ENCODE data around the gene KLHL40.

The KLHL40 gene

DNA sequence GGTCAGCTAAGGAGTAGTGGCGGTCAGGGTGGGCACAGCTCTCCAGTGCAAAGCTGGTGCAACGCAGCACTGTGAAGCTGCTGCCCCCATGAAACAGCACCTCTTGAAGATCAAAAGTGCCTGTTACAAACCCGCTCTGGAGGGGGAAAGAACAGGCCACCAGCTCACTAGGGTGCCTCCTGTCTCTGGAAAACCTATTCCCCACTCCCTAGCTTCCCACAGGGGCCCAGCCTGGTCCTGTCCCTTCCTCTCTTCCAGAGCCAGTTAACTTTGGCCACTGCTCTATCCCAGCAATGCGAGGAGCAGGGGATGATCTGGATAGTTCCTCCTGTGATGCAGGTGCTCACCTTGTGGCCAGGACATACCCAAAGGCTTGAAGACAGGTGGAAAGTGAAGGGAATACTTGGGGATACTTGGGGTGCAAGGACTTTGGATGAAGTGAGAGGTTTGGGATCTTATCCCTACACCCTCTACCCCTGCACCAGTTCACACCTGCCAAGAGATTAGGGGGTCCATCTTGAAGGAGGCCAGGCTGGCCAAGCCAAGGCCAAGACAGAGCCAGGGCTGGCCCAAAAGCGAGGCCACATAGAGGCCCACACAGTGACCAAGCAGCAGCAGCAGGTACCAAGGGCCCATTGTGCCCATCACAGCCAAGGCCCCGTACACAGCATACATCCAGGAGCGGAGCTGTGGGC is 13.0 kb downstream of the KLHL40 start:
- H3K27ac ChIP-seq: no peak overlapping the region
- DNase-seq: no peak
- H3K4me3 ChIP-seq (ENCODE audit: low read depth, low read length): no peak overlapping the region
- in situ Hi-C loops (cut with HindIII; ENCODE audit: low pct_ligation_motif_present, low sequenced_read_pairs): no loop called here
- H3K27me3 ChIP-seq (replicated peaks): peaks cover 3% of the 10 kb centered on the region
- no peak for TF ChIP-seq CTCF (IDR thresholded peaks at IDR 0.05; ENCODE audit: low read depth, low read length, missing control alignments)
- H3K36me3 ChIP-seq (replicated peaks): no peaks in the 10 kb centered on the region

DNA sequence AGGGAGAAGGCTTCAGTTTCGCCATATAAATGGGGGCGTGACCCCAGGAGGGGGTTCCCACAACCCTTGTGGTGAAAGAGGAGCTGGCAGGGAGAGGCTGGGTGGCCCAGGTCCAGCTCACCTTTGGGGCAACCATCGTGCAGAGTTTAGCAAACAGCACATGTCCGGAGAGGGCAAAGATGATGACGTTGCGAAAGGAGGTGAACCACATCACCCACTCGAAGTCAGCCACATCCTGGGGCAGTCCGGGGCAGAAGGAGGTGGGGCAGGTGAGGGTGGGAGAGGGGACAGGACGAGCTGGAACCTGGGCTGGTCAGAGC is 13.5 kb downstream of the KLHL40 start:
- Histone ChIP-seq H3K27me3 (replicated peaks) (peaks cover 3% of the 10 kb centered on the region), H3K27ac (no peak overlapping the region), H3K4me3 (ENCODE audit: low read depth, low read length) (no peak overlapping the region), H3K36me3 (replicated peaks) (no peaks in the 10 kb centered on the region)
- in situ Hi-C loops (cut with HindIII; ENCODE audit: low pct_ligation_motif_present, low sequenced_read_pairs): no loop called here
- DNase-seq: no peak
- no peak for TF ChIP-seq CTCF (IDR thresholded peaks at IDR 0.05; ENCODE audit: low read depth, low read length, missing control alignments)

DNA sequence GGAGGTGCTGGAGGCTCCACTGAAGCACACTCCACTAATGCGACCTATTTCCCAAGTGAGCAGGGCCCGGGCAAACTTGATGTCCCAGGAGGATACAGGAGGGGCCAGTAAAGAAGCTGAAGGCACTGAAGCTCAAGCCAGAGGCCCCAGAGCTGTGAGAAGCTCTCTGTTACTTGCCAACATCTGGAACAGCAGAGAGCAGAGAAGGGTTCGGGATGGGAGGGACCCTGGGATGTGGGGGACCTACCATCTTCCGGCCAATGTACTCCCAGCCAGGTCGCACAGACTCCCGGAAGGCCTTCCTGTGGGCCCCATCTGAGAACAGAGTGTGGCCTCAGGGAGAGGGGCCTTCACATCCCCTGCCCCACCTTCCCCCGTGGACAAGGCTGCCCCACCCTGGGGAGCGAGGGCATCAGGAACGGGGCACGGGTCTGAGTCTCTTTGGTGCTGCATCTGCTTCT is 14.2 kb downstream of the KLHL40 start:
- no peak for TF ChIP-seq CTCF (IDR thresholded peaks at IDR 0.05; ENCODE audit: low read depth, low read length, missing control alignments)
- DNase-seq: no peak
- no peaks in the 10 kb centered on the region for H3K36me3 ChIP-seq (replicated peaks)
- in situ Hi-C loops (cut with HindIII; ENCODE audit: low pct_ligation_motif_present, low sequenced_read_pairs): no loop called here
- H3K27ac ChIP-seq: no peak overlapping the region
- H3K27me3 ChIP-seq (replicated peaks): peaks cover 3% of the 10 kb centered on the region
- no peak overlapping the region for H3K4me3 ChIP-seq (ENCODE audit: low read depth, low read length)

- H3K27me3 ChIP-seq (replicated peaks): peaks cover 3% of the 10 kb centered on the region
- no peak for TF ChIP-seq CTCF (IDR thresholded peaks at IDR 0.05; ENCODE audit: low read depth, low read length, missing control alignments)
Observed at GRCh38 chr3:42700366-42701288, 15.3 kb downstream of the KLHL40 start.

GRCh38 chr3:42701371-42702065 is 16.2 kb downstream of the KLHL40 start:
- Histone ChIP-seq H3K27ac (no peak overlapping the region), H3K4me3 (ENCODE audit: low read depth, low read length) (no peak overlapping the region), H3K36me3 (replicated peaks) (no peaks in the 10 kb centered on the region), H3K27me3 (replicated peaks) (peaks cover 1% of the 10 kb centered on the region)
- in situ Hi-C loops (cut with HindIII; ENCODE audit: low pct_ligation_motif_present, low sequenced_read_pairs): no loop called here
- TF ChIP-seq CTCF (IDR thresholded peaks at IDR 0.05; ENCODE audit: low read depth, low read length, missing control alignments): peak; percentile 11
- no peak for DNase-seq

More at GRCh38 chr3:42700366-42701288, 15.3 kb downstream of the KLHL40 start:
- Histone ChIP-seq H3K36me3 (replicated peaks) (no peaks in the 10 kb centered on the region), H3K4me3 (ENCODE audit: low read depth, low read length) (no peak overlapping the region), H3K27ac (no peak overlapping the region)
- DNase-seq: no peak
- in situ Hi-C loops (cut with HindIII; ENCODE audit: low pct_ligation_motif_present, low sequenced_read_pairs): no loop called here
